Measurements from ENCODE around the gene ZAP70. TPM values are rescaled to one million over a fixed set of nuclear protein-coding genes. Genes with fewer than 3 reads are reported as not detected.

The ZAP70 gene
- total and polyA plus RNA-seq, 2 donors (not counting 1 experiment from before 2014, with no cell fraction given) = 3.4 to 20.5 TPM

GRCh38 chr2:97757062-97757461, 43.7 kb downstream of the ZAP70 start:
- H4K20me1 ChIP-seq (ENCODE audit: control insufficient read depth, insufficient read depth, low read length, poor library complexity, severe bottlenecking) = no peaks in the 10 kb centered on the region
- H3K27ac Mint-ChIP-seq = no peak overlapping the region
- CTCF ChIA-PET = interaction anchor here (0.9 to 1.3 kb wide), 2 partner anchors 16 to 57 kb away, joined by 3 read pairs; no protein-coding TSS in a partner anchor
- WGBS (ENCODE audit: insufficient coverage) = 94% methylated on average over 17 of the region's 18 CpGs
- H3K4me1 Mint-ChIP-seq = peaks cover 4% of the 10 kb centered on the region
- no peaks in the 10 kb centered on the region for H3K79me2 ChIP-seq (ENCODE audit: control insufficient read depth, insufficient read depth, low read length)
- intact Hi-C loops (cut with micrococcal nuclease) = no loop called here
- H3K36me3 ChIP-seq (replicated peaks in 1 of 2; ENCODE audit: control extremely low read depth in 1 of 2, control insufficient read depth in 1 of 2, extremely low read depth in 1 of 2, insufficient read depth in 2 of 2, low read length in 1 of 2) = peaks cover 0 to 83% of the 10 kb centered on the region in 2 experiments
- H3K9me3 Mint-ChIP-seq (ENCODE audit: insufficient read depth) = no peaks in the 10 kb centered on the region
- H2AFZ ChIP-seq (ENCODE audit: insufficient read depth, low read depth, low read length, poor library complexity, severe bottlenecking) = no peak overlapping the region
- TF ChIP-seq EZH2 (IDR thresholded peaks at IDR 0.05; ENCODE audit: borderline replicate concordance, insufficient read depth, low read depth, low read length, poor library complexity, severe bottlenecking) (no peak), CTCF (IDR thresholded peaks at IDR 0.05) (no peak)
- no peak overlapping the region for H3K4me3 ChIP-seq (ENCODE audit: control extremely low read depth in 1 of 5, extremely low read depth in 1 of 5, insufficient read depth in 1 of 5, low read depth in 2 of 5, low read length in 4 of 5)
- no peaks in the 10 kb centered on the region for H3K27me3 Mint-ChIP-seq
- POLR2A ChIA-PET = no interaction called here
- no peak for DNase-seq
- no peaks in the 10 kb centered on the region for H3K27me3 ChIP-seq (replicated peaks in 1 of 4; ENCODE audit: control extremely low read depth in 1 of 4, control insufficient read depth in 3 of 4, insufficient read depth in 4 of 4, low read length in 3 of 4)
- no peak overlapping the region for H3K4me2 ChIP-seq (replicated peaks; ENCODE audit: low read depth, low read length, poor library complexity, severe bottlenecking)
- H3K9ac ChIP-seq (ENCODE audit: low read length) = no peak overlapping the region
- no peak overlapping the region for H3K4me3 Mint-ChIP-seq
- H3K4me1 ChIP-seq (ENCODE audit: control insufficient read depth in 2 of 2, insufficient read depth in 2 of 2, low read length in 2 of 2) = no peaks in the 10 kb centered on the region
- ATAC-seq (ENCODE audit: low read depth) = no peak
- H3K27ac ChIP-seq (ENCODE audit: low read length in 2 of 2) = no peak overlapping the region
- H3K9me3 ChIP-seq (ENCODE audit: control extremely low read depth in 1 of 3, control insufficient read depth in 2 of 3, insufficient read depth in 1 of 3, low read length in 2 of 3) = no peaks in the 10 kb centered on the region

DNA sequence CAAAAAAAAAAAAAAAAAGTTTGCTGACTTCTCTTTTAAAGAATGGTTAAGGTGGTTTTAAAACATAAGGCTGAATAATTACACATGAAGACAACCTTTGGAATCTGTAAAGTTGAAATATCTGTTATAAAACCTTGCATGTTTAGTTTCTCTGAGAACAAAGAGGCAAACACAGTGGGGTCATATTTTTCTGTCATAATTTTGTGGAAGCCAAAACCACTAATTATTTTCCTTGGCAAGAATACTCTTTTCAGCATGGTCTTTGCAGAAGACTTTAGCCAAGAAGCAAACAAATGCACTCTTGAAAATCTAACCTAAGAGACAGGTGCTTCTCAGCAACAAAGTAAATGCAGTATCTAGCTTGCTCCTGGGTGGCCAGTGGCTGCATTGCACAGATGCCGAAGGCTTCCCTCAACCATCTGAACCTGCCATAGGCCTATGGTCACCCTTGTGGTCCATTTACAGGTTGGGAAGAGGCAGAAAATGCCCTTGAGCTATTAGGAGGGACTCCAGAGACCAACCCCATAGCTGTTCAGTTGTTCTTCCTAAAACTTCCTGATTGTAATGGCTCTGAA, 44.8 kb downstream of the ZAP70 start:
- Histone ChIP-seq H3K9ac (ENCODE audit: low read length) (no peak overlapping the region), H3K79me2 (ENCODE audit: control insufficient read depth, insufficient read depth, low read length) (no peaks in the 10 kb centered on the region), H3K27me3 (replicated peaks in 1 of 4; ENCODE audit: control extremely low read depth in 1 of 4, control insufficient read depth in 3 of 4, insufficient read depth in 4 of 4, low read length in 3 of 4) (no peaks in the 10 kb centered on the region), H2AFZ (ENCODE audit: insufficient read depth, low read depth, low read length, poor library complexity, severe bottlenecking) (no peak overlapping the region), H3K36me3 (replicated peaks in 1 of 2; ENCODE audit: control extremely low read depth in 1 of 2, control insufficient read depth in 1 of 2, extremely low read depth in 1 of 2, insufficient read depth in 2 of 2, low read length in 1 of 2) (peaks cover 0 to 86% of the 10 kb centered on the region in 2 experiments), H3K27ac (ENCODE audit: low read length in 2 of 2) (no peak overlapping the region), H3K4me2 (replicated peaks; ENCODE audit: low read depth, low read length, poor library complexity, severe bottlenecking) (no peak overlapping the region), H3K9me3 (ENCODE audit: control extremely low read depth in 1 of 3, control insufficient read depth in 2 of 3, insufficient read depth in 1 of 3, low read length in 2 of 3) (no peaks in the 10 kb centered on the region), H4K20me1 (ENCODE audit: control insufficient read depth, insufficient read depth, low read length, poor library complexity, severe bottlenecking) (no peaks in the 10 kb centered on the region), H3K4me1 (ENCODE audit: control insufficient read depth in 2 of 2, insufficient read depth in 2 of 2, low read length in 2 of 2) (no peaks in the 10 kb centered on the region), H3K4me3 (ENCODE audit: control extremely low read depth in 1 of 5, extremely low read depth in 1 of 5, insufficient read depth in 1 of 5, low read depth in 2 of 5, low read length in 4 of 5) (no peak overlapping the region)
- intact Hi-C loops (cut with micrococcal nuclease) = no loop called here
- Mint-ChIP-seq H3K9me3 (ENCODE audit: insufficient read depth) (no peaks in the 10 kb centered on the region), H3K4me1 (peaks cover 4% of the 10 kb centered on the region), H3K27me3 (no peaks in the 10 kb centered on the region), H3K27ac (no peak overlapping the region), H3K4me3 (no peak overlapping the region)
- no CpG with 5 or more reads among the region's 1 CpG for WGBS (ENCODE audit: insufficient coverage)
- ATAC-seq (ENCODE audit: low read depth) (no peak), DNase-seq (no peak)
- ChIA-PET POLR2A (no interaction called here), CTCF (interaction anchor here (1.0 to 1.3 kb wide), 2 partner anchors 12 to 58 kb away, joined by 3 read pairs; no protein-coding TSS in a partner anchor)
- TF ChIP-seq EZH2 (IDR thresholded peaks at IDR 0.05; ENCODE audit: borderline replicate concordance, insufficient read depth, low read depth, low read length, poor library complexity, severe bottlenecking) (no peak), CTCF (IDR thresholded peaks at IDR 0.05) (no peak)
